NCI-H2196 treated with DMSO at 0.1 percent for 48 hours (cell line): ENCODE data around the gene EYS.
"Not testable (repeated sequence)": the region's sequence is repeated elsewhere in the genome, so short reads cannot be mapped to it uniquely, and the experiment has no call there.

Experiments
- DNase-seq: peaks from one replicate; lab custom pipeline; 2025; ENCODE audit not compliant: unreplicated experiment; lab: John Stamatoyannopoulos, UW

EYS gene

GRCh38 chr6:65637289-65638046 is 69.6 kb downstream of the EYS start:
- no peak for DNase-seq

- no peak for DNase-seq
These were observed 73.5 kb downstream of the EYS start for GRCh38 chr6:65633501-65633900.

- no peak for DNase-seq
These were observed 75.3 kb downstream of the EYS start for GRCh38 chr6:65631711-65632110.

- DNase-seq: not testable (repeated sequence)
These were observed 79.5 kb downstream of the EYS start for GRCh38 chr6:65627434-65627999.

- no peak for DNase-seq
These were observed 80.0 kb downstream of the EYS start for GRCh38 chr6:65627015-65627414.

GRCh38 chr6:65623566-65623965 is 83.5 kb downstream of the EYS start:
- no peak for DNase-seq

GRCh38 chr6:65610746-65611145 is 96.3 kb downstream of the EYS start:
- no peak for DNase-seq

GRCh38 chr6:65595540-65595939 is 111.5 kb downstream of the EYS start:
- no peak for DNase-seq

- DNase-seq: no peak
These were observed 136.7 kb downstream of the EYS start for GRCh38 chr6:65570340-65570739.

- DNase-seq: no peak
These were observed 137.5 kb downstream of the EYS start for GRCh38 chr6:65569505-65569904.

- not testable (repeated sequence) for DNase-seq
These were observed 138.0 kb downstream of the EYS start for GRCh38 chr6:65569056-65569455.

- DNase-seq: no peak
These were observed 140.9 kb downstream of the EYS start for GRCh38 chr6:65566117-65566516.

- no peak for DNase-seq
These were observed 149.0 kb downstream of the EYS start for GRCh38 chr6:65558071-65558470.

- no peak for DNase-seq
These were observed 149.8 kb downstream of the EYS start for GRCh38 chr6:65557224-65557623.

GRCh38 chr6:65546894-65547293 is 160.1 kb downstream of the EYS start:
- DNase-seq: no peak

GRCh38 chr6:65545920-65546319 is 161.1 kb downstream of the EYS start:
- no peak for DNase-seq

- DNase-seq: no peak
These were observed 168.4 kb downstream of the EYS start for GRCh38 chr6:65538644-65539043.

- DNase-seq: no peak
These were observed 169.4 kb downstream of the EYS start for GRCh38 chr6:65537600-65537999.

GRCh38 chr6:65531533-65531932 is 175.5 kb downstream of the EYS start:
- no peak for DNase-seq

GRCh38 chr6:65524232-65524631 is 182.8 kb downstream of the EYS start:
- DNase-seq: no peak

GRCh38 chr6:65505736-65506135 is 201.3 kb downstream of the EYS start:
- no peak for DNase-seq

GRCh38 chr6:65501045-65501444 is 206.0 kb downstream of the EYS start:
- DNase-seq: no peak

- not testable (repeated sequence) for DNase-seq
These were observed 223.4 kb downstream of the EYS start for GRCh38 chr6:65483652-65484051.
